HTERT RPE-1 (cell line): ENCODE data around the gene CNTF.

Experiments
- in situ Hi-C: fragments of 300-500 bp; cut with MboI; formaldehyde crosslinking; loops from 4 replicates; pipeline ENCODE4 v1.14.3; 2020; ENCODE audit warnings: low sequenced_read_pairs

Gene CNTF

GRCh38 chr11:58606930-58607714 lies 15.3 kb upstream of the CNTF start:
- in situ Hi-C loops: no loop called here

- in situ Hi-C loops: no loop called here
These were observed 14.1 kb upstream of the CNTF start for GRCh38 chr11:58608331-58608730.

GRCh38 chr11:58609723-58610122 lies 12.7 kb upstream of the CNTF start:
- in situ Hi-C loops: no loop called here

GRCh38 chr11:58613228-58613627 lies 9.2 kb upstream of the CNTF start:
- in situ Hi-C loops: no loop called here

GRCh38 chr11:58615559-58615958 lies 6.9 kb upstream of the CNTF start:
- in situ Hi-C loops: no loop called here

GRCh38 chr11:58616594-58616993 lies 5.9 kb upstream of the CNTF start:
- in situ Hi-C loops: no loop called here

GRCh38 chr11:58617976-58618557 lies 4.4 kb upstream of the CNTF start:
- in situ Hi-C loops: no loop called here

GRCh38 chr11:58621586-58622262 lies 741 bp upstream of the CNTF start:
- in situ Hi-C loops: no loop called here

GRCh38 chr11:58625086-58625485 lies 2.6 kb downstream of the CNTF start:
- in situ Hi-C loops: no loop called here

- in situ Hi-C loops: no loop called here
These were observed 3.5 kb downstream of the CNTF start for GRCh38 chr11:58625826-58626460.

- in situ Hi-C loops: no loop called here
These were observed 4.5 kb downstream of the CNTF start for GRCh38 chr11:58626934-58627483.

GRCh38 chr11:58628446-58628845 lies 6.0 kb downstream of the CNTF start:
- in situ Hi-C loops: no loop called here

GRCh38 chr11:58629857-58630256 lies 7.4 kb downstream of the CNTF start:
- in situ Hi-C loops: no loop called here

GRCh38 chr11:58631378-58631777 lies 8.9 kb downstream of the CNTF start:
- in situ Hi-C loops: no loop called here

- in situ Hi-C loops: no loop called here
These were observed 10.0 kb downstream of the CNTF start for GRCh38 chr11:58632510-58632909.

- in situ Hi-C loops: no loop called here
These were observed 14.1 kb downstream of the CNTF start for GRCh38 chr11:58636587-58636986.

GRCh38 chr11:58637371-58637770 lies 14.9 kb downstream of the CNTF start:
- in situ Hi-C loops: no loop called here

GRCh38 chr11:58639103-58639502 lies 16.6 kb downstream of the CNTF start:
- in situ Hi-C loops: no loop called here

- in situ Hi-C loops: no loop called here
These were observed 17.2 kb downstream of the CNTF start for GRCh38 chr11:58639669-58640068.

GRCh38 chr11:58640386-58641023 lies 18.0 kb downstream of the CNTF start:
- in situ Hi-C loops: no loop called here

- in situ Hi-C loops: no loop called here
These were observed 18.9 kb downstream of the CNTF start for GRCh38 chr11:58641341-58641740.
